Measurements from ENCODE around the gene PRR33. TPM values are rescaled to one million over a fixed set of nuclear protein-coding genes. Genes with fewer than 3 reads are reported as not detected.

Gene PRR33
- total RNA-seq, 2 experiments from 2014 or later, result 0.16 to 0.20 TPM

DNA sequence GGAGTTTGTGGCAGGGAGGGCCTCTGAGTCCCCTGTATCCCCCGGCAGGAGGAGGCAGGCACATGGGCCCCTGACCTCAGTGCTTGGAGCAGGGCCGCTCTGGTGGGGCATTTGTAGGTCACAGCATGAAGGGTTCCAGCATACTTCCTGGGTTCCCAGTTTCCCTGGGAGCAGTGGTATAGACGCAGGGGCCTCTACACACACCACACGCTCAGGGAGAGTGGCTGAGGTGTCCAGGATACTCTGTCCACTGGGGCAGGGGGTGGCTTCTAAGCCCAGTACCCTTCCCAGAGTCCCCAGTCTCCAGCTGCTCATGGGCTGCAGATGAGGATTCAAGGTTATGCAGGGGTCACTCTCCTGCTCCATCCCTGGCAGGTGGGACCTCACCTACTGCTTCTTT lies 32.7 kb downstream of the PRR33 start:
- POLR2A ChIA-PET, result interaction anchor here (0.9 to 1.3 kb wide), 4 partner anchors 9 to 12 kb away, joined by 3 to 6 read pairs (median 3); no protein-coding TSS in a partner anchor
- H3K4me3 Mint-ChIP-seq, result no peak overlapping the region

DNA sequence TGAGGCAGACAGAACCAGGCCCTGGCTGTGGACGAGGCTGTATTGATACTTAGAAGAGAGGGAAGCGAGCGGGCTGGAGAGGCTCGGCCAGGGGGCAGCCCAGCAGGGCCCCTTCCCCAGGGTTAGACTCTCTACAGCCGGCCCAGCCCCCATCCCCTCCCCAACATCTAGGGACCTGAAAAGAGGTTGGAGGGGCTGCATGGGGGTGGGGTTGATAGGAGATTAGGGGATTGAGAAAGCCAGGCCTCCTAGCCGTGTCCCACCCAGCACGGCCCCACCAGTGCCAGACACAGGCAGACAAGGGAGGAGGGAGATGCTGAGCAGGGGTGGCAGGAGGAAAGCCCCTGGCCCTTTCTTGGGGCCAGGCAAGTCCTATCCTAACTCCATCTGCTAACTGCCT lies 33.1 kb downstream of the PRR33 start:
- H3K27ac Mint-ChIP-seq, result no peak overlapping the region
- ChIA-PET CTCF (no interaction called here), POLR2A (interaction anchor here (0.9 to 1.4 kb wide), 4 partner anchors 8 to 18 kb away, joined by 3 to 5 read pairs (median 3); no protein-coding TSS in a partner anchor)
- no peak for DNase-seq
- TF ChIP-seq, protein P1, sequence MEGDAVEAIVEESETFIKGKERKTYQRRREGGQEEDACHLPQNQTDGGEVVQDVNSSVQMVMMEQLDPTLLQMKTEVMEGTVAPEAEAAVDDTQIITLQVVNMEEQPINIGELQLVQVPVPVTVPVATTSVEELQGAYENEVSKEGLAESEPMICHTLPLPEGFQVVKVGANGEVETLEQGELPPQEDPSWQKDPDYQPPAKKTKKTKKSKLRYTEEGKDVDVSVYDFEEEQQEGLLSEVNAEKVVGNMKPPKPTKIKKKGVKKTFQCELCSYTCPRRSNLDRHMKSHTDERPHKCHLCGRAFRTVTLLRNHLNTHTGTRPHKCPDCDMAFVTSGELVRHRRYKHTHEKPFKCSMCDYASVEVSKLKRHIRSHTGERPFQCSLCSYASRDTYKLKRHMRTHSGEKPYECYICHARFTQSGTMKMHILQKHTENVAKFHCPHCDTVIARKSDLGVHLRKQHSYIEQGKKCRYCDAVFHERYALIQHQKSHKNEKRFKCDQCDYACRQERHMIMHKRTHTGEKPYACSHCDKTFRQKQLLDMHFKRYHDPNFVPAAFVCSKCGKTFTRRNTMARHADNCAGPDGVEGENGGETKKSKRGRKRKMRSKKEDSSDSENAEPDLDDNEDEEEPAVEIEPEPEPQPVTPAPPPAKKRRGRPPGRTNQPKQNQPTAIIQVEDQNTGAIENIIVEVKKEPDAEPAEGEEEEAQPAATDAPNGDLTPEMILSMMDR (IDR thresholded peaks at IDR 0.05), result no peak
- intact Hi-C loops (cut with micrococcal nuclease), result no loop called here
- no peak overlapping the region for H3K4me3 Mint-ChIP-seq
- peaks cover 17% of the 10 kb centered on the region for H3K4me1 Mint-ChIP-seq (ENCODE audit: low read depth)
- no peaks in the 10 kb centered on the region for H3K9me3 Mint-ChIP-seq
- peaks cover 9% of the 10 kb centered on the region for H3K36me3 Mint-ChIP-seq (ENCODE audit: low read depth)
- no peaks in the 10 kb centered on the region for H3K27me3 Mint-ChIP-seq
- ATAC-seq, result no peak

More for the DNA sequence above, 32.7 kb downstream of the PRR33 start:
- Mint-ChIP-seq H3K27ac (no peak overlapping the region), H3K4me1 (ENCODE audit: low read depth) (peaks cover 18% of the 10 kb centered on the region), H3K36me3 (ENCODE audit: low read depth) (peaks cover 5% of the 10 kb centered on the region), H3K27me3 (no peaks in the 10 kb centered on the region), H3K9me3 (no peaks in the 10 kb centered on the region)
- CTCF ChIA-PET, result no interaction called here
- DNase-seq (no peak), ATAC-seq (no peak)
- intact Hi-C loops (cut with micrococcal nuclease), result no loop called here
- TF ChIP-seq, protein P1 (IDR thresholded peaks at IDR 0.05), result no peak

DNA sequence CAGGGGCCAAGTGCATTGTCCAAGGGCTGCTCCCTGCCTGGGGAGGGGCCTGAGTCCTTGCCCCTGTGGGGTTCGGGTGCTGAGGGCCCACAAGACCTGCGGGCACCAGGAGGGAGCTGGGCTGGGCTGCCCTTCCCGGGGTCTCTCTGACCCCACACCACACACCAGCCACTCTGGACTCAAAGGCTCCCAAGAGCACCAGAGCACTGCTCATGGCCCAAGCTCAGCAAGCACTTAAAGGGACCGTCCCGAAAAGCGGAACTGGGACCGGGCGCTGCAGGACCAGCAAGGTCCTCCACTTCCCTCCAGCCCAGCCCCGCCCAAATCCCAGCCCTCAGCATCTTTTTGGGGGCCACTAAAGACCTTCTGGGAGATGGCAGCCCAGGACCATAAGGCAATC lies 33.5 kb downstream of the PRR33 start:
- Mint-ChIP-seq H3K36me3 (ENCODE audit: low read depth) (peaks cover 9% of the 10 kb centered on the region), H3K27me3 (no peaks in the 10 kb centered on the region), H3K9me3 (no peaks in the 10 kb centered on the region), H3K27ac (no peak overlapping the region), H3K4me1 (ENCODE audit: low read depth) (peaks cover 17% of the 10 kb centered on the region), H3K4me3 (no peak overlapping the region)
- ChIA-PET POLR2A (interaction anchor here (0.6 to 1.4 kb wide), 5 partner anchors 9 to 366 kb away, joined by 3 to 5 read pairs (median 3); no protein-coding TSS in a partner anchor), CTCF (interaction anchor here (1.1 to 1.9 kb wide), 3 partner anchors 24 to 164 kb away, joined by 3 to 5 read pairs (median 4); no protein-coding TSS in a partner anchor)
- TF ChIP-seq, protein P1 (IDR thresholded peaks at IDR 0.05), result no peak
- ATAC-seq (no peak), DNase-seq (no peak)
- intact Hi-C loops (cut with micrococcal nuclease), result no loop called here

DNA sequence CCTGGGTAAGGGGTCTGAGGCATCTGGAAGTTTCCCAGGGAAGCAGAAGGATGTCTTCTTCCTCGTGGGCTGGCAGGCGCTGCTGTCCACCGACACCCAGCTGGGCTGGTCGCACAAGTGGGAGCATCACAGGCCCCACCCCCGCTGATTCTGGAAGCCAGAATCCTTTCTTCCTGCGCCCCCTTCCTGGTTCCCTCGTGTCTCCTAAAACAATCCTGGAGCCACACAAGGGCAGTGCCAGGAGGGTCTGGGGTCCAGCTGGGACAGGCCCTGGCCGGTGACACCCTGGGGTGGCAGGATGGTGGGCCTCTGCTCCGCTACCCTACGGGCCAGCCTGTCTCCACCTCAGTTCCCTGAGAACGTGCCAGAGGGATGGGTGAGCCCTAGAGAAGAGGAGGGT lies 34.6 kb downstream of the PRR33 start:
- POLR2A ChIA-PET, result interaction anchor here (0.8 to 1.4 kb wide), 2 partner anchors 9 to 19 kb away, joined by 3 to 5 read pairs; no protein-coding TSS in a partner anchor
- Mint-ChIP-seq H3K4me3 (no peak overlapping the region), H3K36me3 (ENCODE audit: low read depth) (peaks cover 13% of the 10 kb centered on the region), H3K4me1 (ENCODE audit: low read depth) (peaks cover 25% of the 10 kb centered on the region), H3K9me3 (no peaks in the 10 kb centered on the region), H3K27ac (no peak overlapping the region), H3K27me3 (no peaks in the 10 kb centered on the region)
- CTCF ChIA-PET, result interaction anchor here (1.1 to 2.2 kb wide), 5 partner anchors 12 to 163 kb away, joined by 3 to 8 read pairs (median 4); no protein-coding TSS in a partner anchor
- DNase-seq (no peak), ATAC-seq (no peak)
- TF ChIP-seq, protein P1 (IDR thresholded peaks at IDR 0.05), result no peak
- intact Hi-C loops (cut with micrococcal nuclease), result no loop called here

DNA sequence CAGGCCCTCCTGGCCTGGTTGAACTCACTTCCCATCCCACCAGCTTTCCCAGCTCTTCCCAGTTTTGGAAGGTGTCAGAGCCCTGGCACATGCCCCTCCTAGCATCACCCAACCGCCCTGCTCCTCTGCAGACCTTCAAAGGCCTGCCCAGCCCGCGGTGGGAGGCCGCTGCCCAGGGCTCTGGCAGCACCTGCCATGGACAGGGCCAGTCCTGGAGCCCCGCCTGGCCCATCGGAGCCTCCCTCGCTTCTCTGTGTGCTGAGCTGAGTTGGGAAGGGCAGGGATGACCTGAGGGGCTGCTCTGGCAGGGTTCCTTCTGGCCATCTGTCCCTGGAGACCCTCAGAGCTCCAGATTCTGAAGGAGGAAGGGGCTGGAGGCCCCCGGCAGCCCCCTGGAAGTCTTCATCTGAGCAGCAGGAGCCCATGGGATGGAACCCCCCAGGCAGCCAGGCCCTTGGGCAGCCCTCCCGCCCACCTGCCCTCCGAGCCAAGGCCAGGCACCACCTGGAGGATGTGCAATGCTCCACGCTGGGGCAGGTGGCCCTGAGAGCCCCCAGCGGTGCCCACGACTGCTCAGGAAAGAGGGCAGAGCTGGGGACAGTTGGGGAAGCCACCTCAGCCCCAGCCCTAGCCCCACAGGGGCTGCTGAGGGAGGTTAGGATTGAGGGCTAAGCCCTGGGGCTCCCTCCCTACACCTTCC lies 35.2 kb downstream of the PRR33 start:
- TF ChIP-seq, protein P1 (IDR thresholded peaks at IDR 0.05), result no peak
- intact Hi-C loops (cut with micrococcal nuclease), result no loop called here
- Mint-ChIP-seq H3K27ac (peak overlapping the region; percentile 62), H3K4me3 (peak overlapping the region; percentile 24), H3K36me3 (ENCODE audit: low read depth) (peaks cover 13% of the 10 kb centered on the region), H3K4me1 (ENCODE audit: low read depth) (peaks cover 29% of the 10 kb centered on the region), H3K27me3 (no peaks in the 10 kb centered on the region), H3K9me3 (no peaks in the 10 kb centered on the region)
- ChIA-PET POLR2A (interaction anchor here (0.8 to 7.5 kb wide), 4 partner anchors 10 to 57 kb away, joined by 3 to 81 read pairs (median 12); partner anchors contain the start of gene PRR33), CTCF (interaction anchor here (1.4 to 2.2 kb wide), 5 partner anchors 13 to 162 kb away, joined by 3 to 8 read pairs (median 5); no protein-coding TSS in a partner anchor)
- DNase-seq, result no peak
- ATAC-seq, result no peak

Data from activated CD8-positive, alpha-beta T cell treated with anti-CD3 and anti-CD28 coated beads for 36 hours (primary cell).